ENCODE results near the gene CSF3R. TPM values are rescaled to one million over a fixed set of nuclear protein-coding genes. Genes with fewer than 3 reads are reported as not detected.

CSF3R gene
- total RNA-seq, 1 experiment from 2014 or later, result not detected

- intact Hi-C loops (cut with micrococcal nuclease), result no loop called here
- no TSS peak for BruUV-seq (replicated peaks)
Observed at GRCh38 chr1:36525166-36525565, 42.5 kb upstream of the CSF3R start.

GRCh38 chr1:36524359-36525062 lies 41.8 kb upstream of the CSF3R start:
- Histone ChIP-seq H3K27ac (ENCODE audit: low read length) (no peak overlapping the region), H2AFZ (ENCODE audit: low read length) (no peak overlapping the region), H3K4me3 (ENCODE audit: low read length) (no peak overlapping the region), H3K9me3 (ENCODE audit: low read length) (no peaks in the 10 kb centered on the region), H3K79me2 (ENCODE audit: low read length) (no peaks in the 10 kb centered on the region), H3K9ac (ENCODE audit: low read length) (no peak overlapping the region), H4K20me1 (ENCODE audit: low read length) (no peaks in the 10 kb centered on the region), H3K4me1 (ENCODE audit: insufficient read depth, low read length) (no peaks in the 10 kb centered on the region), H3K27me3 (ENCODE audit: low read length) (no peaks in the 10 kb centered on the region), H3F3A (ENCODE audit: low read length, unreplicated experiment) (no peaks in the 10 kb centered on the region), H3K9me2 (replicated peaks; ENCODE audit: low read length) (no peaks in the 10 kb centered on the region), H3K36me3 (ENCODE audit: low read depth, low read length) (no peaks in the 10 kb centered on the region), H3K4me2 (ENCODE audit: low read length) (no peak overlapping the region)
- POLR2A ChIA-PET (ENCODE audit: unreplicated experiment), result no interaction called here
- ATAC-seq (no peak), DNase-seq (no peak)
- CTCF ChIA-PET, result no interaction called here
- BruUV-seq (replicated peaks), result no TSS peak
- intact Hi-C loops (cut with micrococcal nuclease), result no loop called here
- TF ChIP-seq EZH2 (IDR thresholded peaks at IDR 0.05; ENCODE audit: low read length, unreplicated experiment) (no peak), CTCF (conservative IDR thresholded peaks at IDR 0.05; ENCODE audit: low read depth, low read length) (no peak), EZH2phosphoT487 (IDR thresholded peaks at IDR 0.05; ENCODE audit: borderline replicate concordance, low read length) (no peak)

More at GRCh38 chr1:36525166-36525565, 42.5 kb upstream of the CSF3R start:
- Histone ChIP-seq H3K27ac (ENCODE audit: low read length) (no peak overlapping the region), H3K4me3 (ENCODE audit: low read length) (no peak overlapping the region), H2AFZ (ENCODE audit: low read length) (no peak overlapping the region), H3K36me3 (ENCODE audit: low read depth, low read length) (no peaks in the 10 kb centered on the region), H3F3A (ENCODE audit: low read length, unreplicated experiment) (no peaks in the 10 kb centered on the region), H3K9me2 (replicated peaks; ENCODE audit: low read length) (no peaks in the 10 kb centered on the region), H3K27me3 (ENCODE audit: low read length) (no peaks in the 10 kb centered on the region), H3K9me3 (ENCODE audit: low read length) (no peaks in the 10 kb centered on the region), H3K79me2 (ENCODE audit: low read length) (no peaks in the 10 kb centered on the region), H3K9ac (ENCODE audit: low read length) (no peak overlapping the region), H4K20me1 (ENCODE audit: low read length) (no peaks in the 10 kb centered on the region), H3K4me2 (ENCODE audit: low read length) (no peak overlapping the region), H3K4me1 (ENCODE audit: insufficient read depth, low read length) (no peaks in the 10 kb centered on the region)
- ATAC-seq, result no peak
- TF ChIP-seq CTCF (conservative IDR thresholded peaks at IDR 0.05; ENCODE audit: low read depth, low read length) (no peak), EZH2 (IDR thresholded peaks at IDR 0.05; ENCODE audit: low read length, unreplicated experiment) (no peak), EZH2phosphoT487 (IDR thresholded peaks at IDR 0.05; ENCODE audit: borderline replicate concordance, low read length) (no peak)
- POLR2A ChIA-PET (ENCODE audit: unreplicated experiment), result no interaction called here
- DNase-seq, result no peak
- CTCF ChIA-PET, result no interaction called here

DNA sequence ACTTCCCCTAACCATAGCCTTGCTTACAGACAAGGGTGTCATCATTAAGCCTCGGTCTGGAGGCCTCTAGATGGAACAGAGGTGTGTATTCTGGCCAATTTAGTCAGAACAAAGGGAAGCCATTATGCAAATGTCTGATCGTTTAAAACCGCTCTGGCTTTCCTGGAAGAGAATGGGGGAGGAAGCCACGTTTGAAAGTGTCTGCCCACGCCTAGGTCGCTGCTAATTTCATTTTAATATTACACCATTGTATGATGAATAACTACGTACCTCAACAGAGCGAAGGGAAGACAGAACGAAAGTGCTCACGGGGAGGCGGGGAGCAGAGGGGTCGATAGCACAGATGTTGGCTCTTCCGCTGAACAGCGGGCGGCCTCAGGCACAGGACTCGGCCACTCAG lies 41.1 kb upstream of the CSF3R start:
- intact Hi-C loops (cut with micrococcal nuclease), result no loop called here
- Histone ChIP-seq H3K9ac (ENCODE audit: low read length) (no peak overlapping the region), H4K20me1 (ENCODE audit: low read length) (no peaks in the 10 kb centered on the region), H3K79me2 (ENCODE audit: low read length) (no peaks in the 10 kb centered on the region), H3K9me3 (ENCODE audit: low read length) (no peaks in the 10 kb centered on the region), H3K36me3 (ENCODE audit: low read depth, low read length) (no peaks in the 10 kb centered on the region), H3K27ac (ENCODE audit: low read length) (no peak overlapping the region), H2AFZ (ENCODE audit: low read length) (no peak overlapping the region), H3F3A (ENCODE audit: low read length, unreplicated experiment) (no peaks in the 10 kb centered on the region), H3K4me1 (ENCODE audit: insufficient read depth, low read length) (no peaks in the 10 kb centered on the region), H3K9me2 (replicated peaks; ENCODE audit: low read length) (no peaks in the 10 kb centered on the region), H3K27me3 (ENCODE audit: low read length) (no peaks in the 10 kb centered on the region), H3K4me3 (ENCODE audit: low read length) (no peak overlapping the region), H3K4me2 (ENCODE audit: low read length) (no peak overlapping the region)
- ChIA-PET CTCF (interaction anchor here (0.6 kb wide), 1 partner anchor 36 kb away, joined by 4 read pairs; no protein-coding TSS in a partner anchor), POLR2A (ENCODE audit: unreplicated experiment) (no interaction called here)
- no peak for ATAC-seq
- TF ChIP-seq EZH2phosphoT487 (IDR thresholded peaks at IDR 0.05; ENCODE audit: borderline replicate concordance, low read length) (no peak), EZH2 (IDR thresholded peaks at IDR 0.05; ENCODE audit: low read length, unreplicated experiment) (no peak), CTCF (conservative IDR thresholded peaks at IDR 0.05; ENCODE audit: low read depth, low read length) (no peak)
- DNase-seq, result no peak
- no TSS peak for BruUV-seq (replicated peaks)

Data from PC-3 (cell line).